MCF 10A (cell line): ENCODE results near the gene UBAC2. TPM values are rescaled to one million over a fixed set of nuclear protein-coding genes. Genes with fewer than 3 reads are reported as not detected.
A peak's percentile ranks its signal among the peaks of the same experiment; 100 is the strongest.

Experiments
- BruUV-seq: library from RNA; stranded (reverse); fragments of 400-500 nt; replicated peaks from 2 replicates; lab custom pipeline; 2021; lab: Mats Ljungman, UMichigan
- CTCF ChIA-PET: fragments of 300-600 bp; sonication (Branson Sonifier 250); formaldehyde crosslinking; extraction: SDS; loops from one replicate; lab custom pipeline; 2021; ENCODE audit warnings: antibody characterized with exemption, inconsistent platforms; lab: Yijun Ruan, JAX
- POLR2A ChIA-PET: fragments of 300-600, 350-650 bp; sonication (Branson Sonifier 250); formaldehyde crosslinking; extraction: SDS; loops from one replicate; lab custom pipeline; 2020; ENCODE audit warnings: antibody characterized with exemption, inconsistent platforms; lab: Yijun Ruan, JAX
- DNase-seq: peaks from one replicate; pipeline ENCODE4 v3.0.0-alpha.2; 2018; ENCODE audit not compliant: unreplicated experiment
- H3K27ac Mint-ChIP-seq: one replicate; pipeline ENCODE4 v1.8.0; 2022; ENCODE audit warnings: mild to moderate bottlenecking, low read depth, mixed read lengths; ENCODE audit not compliant: unreplicated experiment
- H3K27me3 Mint-ChIP-seq: one replicate; pipeline ENCODE4 v1.8.0; 2022; ENCODE audit warnings: mixed read lengths; ENCODE audit not compliant: insufficient read depth, unreplicated experiment
- H3K36me3 Mint-ChIP-seq: one replicate; pipeline ENCODE4 v1.8.0; 2022; ENCODE audit warnings: mild to moderate bottlenecking, moderate library complexity, mixed read lengths; ENCODE audit not compliant: insufficient read depth, unreplicated experiment
- H3K4me1 Mint-ChIP-seq: one replicate; pipeline ENCODE4 v1.8.0; 2022; ENCODE audit warnings: mixed read lengths; ENCODE audit not compliant: insufficient read depth, unreplicated experiment
- H3K4me3 Mint-ChIP-seq: one replicate; pipeline ENCODE4 v1.8.0; 2022; ENCODE audit warnings: mild to moderate bottlenecking, moderate library complexity, mixed read lengths; ENCODE audit not compliant: unreplicated experiment
- H3K9me3 Mint-ChIP-seq: one replicate; pipeline ENCODE4 v1.8.0; 2022; ENCODE audit warnings: mixed read lengths; ENCODE audit not compliant: unreplicated experiment
- intact Hi-C: fragments of 100-400 bp; cut with micrococcal nuclease; formaldehyde crosslinking; loops from 2 replicates; pipeline ENCODE4 v1.14.1; 2022
- total RNA-seq: library from RNA; stranded (reverse); gene quantifications from 2 replicates; pipeline ENCODE4 v1.2.3, GENCODE V29; 2022
- TF ChIP-seq, protein P1 (sequence below): fragments of 200-600 bp; IDR thresholded peaks from one replicate; pipeline ENCODE4 v1.8.0; 2022; ENCODE audit warnings: antibody characterized with exemption, mild to moderate bottlenecking; ENCODE audit not compliant: unreplicated experiment

The UBAC2 gene
- total RNA-seq, 1 experiment from 2014 or later = 74.7 TPM

DNA sequence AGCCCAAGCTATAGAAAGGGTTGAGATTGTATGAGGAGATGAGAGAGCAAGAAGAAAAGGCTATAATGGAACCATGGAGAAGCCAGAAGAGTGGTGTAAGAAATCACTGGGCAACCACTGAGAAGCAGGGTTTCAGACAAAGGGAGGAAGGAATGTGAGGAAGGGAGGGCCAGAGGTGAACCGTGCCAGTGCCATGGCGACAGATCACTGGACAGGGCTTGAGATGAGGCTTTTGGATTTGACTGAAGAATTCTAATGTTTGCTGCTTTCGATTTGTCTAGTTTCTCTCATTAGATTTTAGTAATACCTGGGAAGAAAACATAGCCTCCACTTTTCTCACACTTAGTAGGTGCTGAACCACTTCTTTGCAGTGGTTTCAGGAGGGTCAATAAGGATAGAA is 112.8 kb downstream of the UBAC2 start:
- H3K27me3 Mint-ChIP-seq = no peaks in the 10 kb centered on the region
- TF ChIP-seq, protein P1, sequence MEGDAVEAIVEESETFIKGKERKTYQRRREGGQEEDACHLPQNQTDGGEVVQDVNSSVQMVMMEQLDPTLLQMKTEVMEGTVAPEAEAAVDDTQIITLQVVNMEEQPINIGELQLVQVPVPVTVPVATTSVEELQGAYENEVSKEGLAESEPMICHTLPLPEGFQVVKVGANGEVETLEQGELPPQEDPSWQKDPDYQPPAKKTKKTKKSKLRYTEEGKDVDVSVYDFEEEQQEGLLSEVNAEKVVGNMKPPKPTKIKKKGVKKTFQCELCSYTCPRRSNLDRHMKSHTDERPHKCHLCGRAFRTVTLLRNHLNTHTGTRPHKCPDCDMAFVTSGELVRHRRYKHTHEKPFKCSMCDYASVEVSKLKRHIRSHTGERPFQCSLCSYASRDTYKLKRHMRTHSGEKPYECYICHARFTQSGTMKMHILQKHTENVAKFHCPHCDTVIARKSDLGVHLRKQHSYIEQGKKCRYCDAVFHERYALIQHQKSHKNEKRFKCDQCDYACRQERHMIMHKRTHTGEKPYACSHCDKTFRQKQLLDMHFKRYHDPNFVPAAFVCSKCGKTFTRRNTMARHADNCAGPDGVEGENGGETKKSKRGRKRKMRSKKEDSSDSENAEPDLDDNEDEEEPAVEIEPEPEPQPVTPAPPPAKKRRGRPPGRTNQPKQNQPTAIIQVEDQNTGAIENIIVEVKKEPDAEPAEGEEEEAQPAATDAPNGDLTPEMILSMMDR = no peak
- DNase-seq = no peak
- H3K4me3 Mint-ChIP-seq = no peak overlapping the region
- H3K9me3 Mint-ChIP-seq = no peaks in the 10 kb centered on the region
- peak overlapping the region; percentile 68 for H3K27ac Mint-ChIP-seq
- peaks cover 35% of the 10 kb centered on the region for H3K36me3 Mint-ChIP-seq
- intact Hi-C loops = no loop called here
- CTCF ChIA-PET = no interaction called here
- POLR2A ChIA-PET = no interaction called here
- H3K4me1 Mint-ChIP-seq = peaks cover 14% of the 10 kb centered on the region
- no TSS peak for BruUV-seq

- BruUV-seq = no TSS peak
- intact Hi-C loops = no loop called here
- Mint-ChIP-seq H3K27ac (peak overlapping the region; percentile 68), H3K9me3 (no peaks in the 10 kb centered on the region), H3K27me3 (no peaks in the 10 kb centered on the region), H3K36me3 (peaks cover 39% of the 10 kb centered on the region), H3K4me3 (no peak overlapping the region), H3K4me1 (peaks cover 14% of the 10 kb centered on the region)
- no peak for DNase-seq
- POLR2A ChIA-PET = no interaction called here
- TF ChIP-seq, protein P1 = no peak
- CTCF ChIA-PET = interaction anchor here (1.6 kb wide), 1 partner anchor 123 kb away, joined by 5 read pairs; no protein-coding TSS in a partner anchor
Observed at GRCh38 chr13:99313941-99314340, 113.3 kb downstream of the UBAC2 start.

- H3K9me3 Mint-ChIP-seq = no peaks in the 10 kb centered on the region
Observed at GRCh38 chr13:99314640-99315176, 114.1 kb downstream of the UBAC2 start.

GRCh38 chr13:99315186-99315585 is 114.5 kb downstream of the UBAC2 start:
- H3K27me3 Mint-ChIP-seq = no peaks in the 10 kb centered on the region
- H3K4me1 Mint-ChIP-seq = peaks cover 14% of the 10 kb centered on the region

More at GRCh38 chr13:99314640-99315176, 114.1 kb downstream of the UBAC2 start:
- Mint-ChIP-seq H3K4me3 (no peak overlapping the region), H3K4me1 (peaks cover 14% of the 10 kb centered on the region), H3K27me3 (no peaks in the 10 kb centered on the region), H3K36me3 (peaks cover 34% of the 10 kb centered on the region), H3K27ac (no peak overlapping the region)
- intact Hi-C loops = no loop called here
- POLR2A ChIA-PET = no interaction called here
- CTCF ChIA-PET = interaction anchor here (0.7 to 1.6 kb wide), 2 partner anchors 42 to 122 kb away, joined by 3 to 5 read pairs; no protein-coding TSS in a partner anchor
- BruUV-seq = no TSS peak
- DNase-seq = no peak
- TF ChIP-seq, protein P1 = no peak

More at GRCh38 chr13:99315186-99315585, 114.5 kb downstream of the UBAC2 start:
- Mint-ChIP-seq H3K9me3 (no peaks in the 10 kb centered on the region), H3K4me3 (no peak overlapping the region), H3K27ac (no peak overlapping the region), H3K36me3 (peaks cover 37% of the 10 kb centered on the region)
- intact Hi-C loops = no loop called here
- POLR2A ChIA-PET = no interaction called here
- CTCF ChIA-PET = interaction anchor here (0.7 to 1.6 kb wide), 2 partner anchors 42 to 121 kb away, joined by 3 to 5 read pairs; no protein-coding TSS in a partner anchor
- TF ChIP-seq, protein P1 = no peak
- BruUV-seq = no TSS peak
- no peak for DNase-seq
